ENCODE results near the gene MGAT4B. TPM values are rescaled to one million over a fixed set of nuclear protein-coding genes. Genes with fewer than 3 reads are reported as not detected.
A peak's percentile ranks its signal among the peaks of the same experiment; 100 is the strongest.

Gene MGAT4B
- total RNA-seq, 4 donors from 2014 or later: 83.6 to 108 (median 102) TPM

DNA sequence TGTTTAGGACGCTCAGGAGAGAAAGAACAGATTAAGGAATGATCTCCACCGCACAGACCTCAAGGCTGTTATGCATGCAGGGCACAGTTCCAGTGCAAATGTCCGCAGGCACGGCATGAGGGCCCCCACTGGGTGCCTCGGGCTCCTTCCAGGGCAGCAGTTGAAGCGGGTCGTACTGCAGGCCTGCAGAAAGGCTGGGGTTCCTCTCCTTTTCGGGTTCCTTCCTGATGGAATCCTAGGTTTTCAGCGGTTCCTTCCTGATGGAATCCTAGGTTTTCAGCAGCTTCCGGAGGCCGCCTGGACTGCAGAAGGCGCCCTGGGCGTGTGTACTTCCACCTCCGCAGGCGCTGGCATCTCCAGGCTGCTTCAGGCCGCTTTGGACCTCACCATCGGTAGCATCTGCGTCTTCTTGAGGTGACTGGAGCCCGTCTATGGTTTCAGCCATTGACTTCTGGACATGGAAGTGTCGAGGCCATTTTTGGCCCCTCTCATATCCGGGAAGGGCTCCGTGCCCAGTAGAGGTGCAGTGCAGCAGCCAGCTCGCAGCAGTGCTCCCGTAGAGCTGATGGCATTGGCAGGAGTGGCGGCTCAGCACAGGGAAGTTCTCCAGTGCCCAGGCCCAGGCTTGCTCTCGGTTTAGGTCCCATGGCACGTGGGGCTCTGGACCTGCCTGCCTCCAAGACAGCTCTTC, 5.6 kb upstream of the MGAT4B start:
- no peak for TF ChIP-seq CTCF (IDR thresholded peaks at IDR 0.05)
- no peak for TF ChIP-seq POLR2A (IDR thresholded peaks at IDR 0.05)
- 94 to 96% methylated on average over 6 to 25 of the region's 27 CpGs for WGBS, 2 donors
- no peak for DNase-seq

GRCh38 chr5:179805529-179806249, 977 bp downstream of the MGAT4B start:
- Histone ChIP-seq H3K4me1 (peaks cover 13 to 42% of the 10 kb centered on the region in 2 donors), H3K9me3 (no peaks in the 10 kb centered on the region), H3K27me3 (no peaks in the 10 kb centered on the region), H3K27ac (peak overlapping the region; percentile 55 to 89 (median 89)), H3K36me3 (peaks cover 0 to 7% of the 10 kb centered on the region in 2 donors), H3K4me3 (replicated peaks in 1 of 3) (peak overlapping the region; percentile 53 to 73 (median 71))
- peak; percentile 42 to 43 for DNase-seq
- intact Hi-C loops (cut with DNase I): loop anchor here (5.0 kb wide), 1 partner anchor 183 kb away; the partner anchor contains the start of gene HNRNPH1
- peak in 1 of 6 experiments; percentile 1 for TF ChIP-seq CTCF (IDR thresholded peaks at IDR 0.05)
- TF ChIP-seq POLR2A (IDR thresholded peaks at IDR 0.05): peak in 1 of 2 donors; percentile 32
- 4 to 15% methylated on average over 8 to 25 of the region's 65 CpGs for WGBS, 2 donors

More for the DNA sequence above, 5.6 kb upstream of the MGAT4B start:
- Histone ChIP-seq H3K27me3 (no peaks in the 10 kb centered on the region), H3K27ac (no peak overlapping the region), H3K4me3 (replicated peaks in 1 of 3) (no peak overlapping the region), H3K4me1 (peaks cover 6 to 17% of the 10 kb centered on the region in 2 donors), H3K36me3 (no peaks in the 10 kb centered on the region), H3K9me3 (no peaks in the 10 kb centered on the region)
- intact Hi-C loops (cut with DNase I): no loop called here

DNA sequence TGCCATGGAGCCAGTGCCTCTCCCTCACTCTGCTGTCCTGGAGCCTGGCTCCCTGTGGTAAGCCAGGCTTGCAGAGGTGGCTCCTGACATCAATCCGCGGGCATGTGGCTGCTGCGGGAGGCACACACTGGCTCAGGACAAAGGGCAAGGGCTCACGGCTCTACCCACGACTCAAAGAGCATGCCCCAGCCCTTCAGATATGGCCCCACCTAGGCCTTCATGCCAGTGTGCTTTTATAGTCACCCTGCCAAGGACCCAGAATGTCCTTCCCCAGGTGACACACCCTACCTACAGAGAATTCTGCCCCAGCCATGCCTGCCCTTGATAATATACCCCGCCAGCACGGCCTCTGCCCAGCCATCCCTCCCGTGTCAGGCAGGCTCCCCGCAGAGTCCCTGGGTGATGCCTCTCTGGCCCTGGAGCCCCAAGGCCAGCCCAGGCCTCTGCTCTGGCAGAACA, 1.6 kb downstream of the MGAT4B start:
- H3K4me1 ChIP-seq: peaks cover 13 to 42% of the 10 kb centered on the region in 2 donors
- H3K27me3 ChIP-seq: no peaks in the 10 kb centered on the region
- peak overlapping the region in 2 of 3 donors; percentile 89 for H3K27ac ChIP-seq
- intact Hi-C loops (cut with DNase I): loop anchor here (5.0 kb wide), 1 partner anchor 183 kb away; the partner anchor contains the start of gene HNRNPH1
- peak overlapping the region; percentile 53 to 73 (median 71) for H3K4me3 ChIP-seq (replicated peaks in 1 of 3)
- no peak for DNase-seq
- no peak for TF ChIP-seq POLR2A (IDR thresholded peaks at IDR 0.05)
- no peak for TF ChIP-seq CTCF (IDR thresholded peaks at IDR 0.05)
- peaks cover 0 to 12% of the 10 kb centered on the region in 2 donors for H3K36me3 ChIP-seq
- no peaks in the 10 kb centered on the region for H3K9me3 ChIP-seq
- WGBS, 2 donors: 40 to 92% methylated on average over 1 to 3 of the region's 9 CpGs

- H3K4me1 ChIP-seq: peaks cover 13 to 42% of the 10 kb centered on the region in 2 donors
- intact Hi-C loops (cut with DNase I): loop anchor here (5.0 kb wide), 1 partner anchor 103 kb away; the partner anchor contains the start of gene TBC1D9B
- H3K36me3 ChIP-seq: peaks cover 4 to 17% of the 10 kb centered on the region in 2 donors
- no peak overlapping the region for H3K4me3 ChIP-seq (replicated peaks in 1 of 3)
- no peaks in the 10 kb centered on the region for H3K27me3 ChIP-seq
- no peaks in the 10 kb centered on the region for H3K9me3 ChIP-seq
- TF ChIP-seq CTCF (IDR thresholded peaks at IDR 0.05) (no peak), POLR2A (IDR thresholded peaks at IDR 0.05) (no peak)
- peak overlapping the region in 1 of 3 donors; percentile 89 for H3K27ac ChIP-seq
- no peak for DNase-seq
- 85 to 90% methylated on average over 8 of the region's 8 CpGs for WGBS, 2 donors
Observed at GRCh38 chr5:179804555-179804947, 2.1 kb downstream of the MGAT4B start.
